IMR-90 (cell line): ENCODE measurements around the gene ITGAL. TPM values are rescaled to one million over a fixed set of nuclear protein-coding genes. Genes with fewer than 3 reads are reported as not detected.

Source experiments
- ATAC-seq: fragments of 200-7000 bp; cut with Tn5 transposase; 2 replicates; pipeline ENCODE4 v1.9.1; 2020; ENCODE audit warnings: low read depth, mild to moderate bottlenecking, moderate library complexity
- BruUV-seq: library from RNA; stranded (reverse); fragments of 400-500 nt; replicated peaks from 2 replicates; lab custom pipeline; 2021; lab: Mats Ljungman, UMichigan
- CTCF ChIA-PET: fragments of 300-600 bp; formaldehyde crosslinking; extraction: SDS; loops from one replicate; lab custom pipeline; 2021; ENCODE audit warnings: antibody characterized with exemption; lab: Yijun Ruan, JAX
- POLR2A ChIA-PET: fragments of 300-600 bp; sonication (Branson Sonifier 250); formaldehyde crosslinking; loops from one replicate; lab custom pipeline; 2022; ENCODE audit warnings: antibody characterized with exemption; ENCODE audit not compliant: unreplicated experiment; lab: Charles Lee
- DNase-seq: peaks from one replicate; pipeline ENCODE4 v3.0.0; 2013
- H2AFZ ChIP-seq: replicated peaks from 2 replicates; pipeline ENCODE3; 2013; ENCODE audit warnings: low read length, mild to moderate bottlenecking; ENCODE audit not compliant: poor library complexity
- H2AK5ac ChIP-seq: 2 replicates; pipeline ENCODE4 v1.6.1; 2013; ENCODE audit warnings: low read depth, low read length, inconsistent platforms
- H2AK9ac ChIP-seq: replicated peaks from 2 replicates; pipeline ENCODE3; 2013; ENCODE audit warnings: mild to moderate bottlenecking, low read depth, low read length, moderate library complexity; ENCODE audit not compliant: poor library complexity
- H2BK120ac ChIP-seq: 2 replicates; pipeline ENCODE4 v1.6.1; 2013; ENCODE audit warnings: low read depth, low read length, inconsistent platforms
- H2BK15ac ChIP-seq: 3 replicates; pipeline ENCODE4 v1.6.1; 2013; ENCODE audit warnings: low read depth, low read length, inconsistent platforms
- H2BK20ac ChIP-seq: 2 replicates; pipeline ENCODE4 v1.6.1; 2013; ENCODE audit warnings: low read depth, mild to moderate bottlenecking, inconsistent platforms, low read length, moderate library complexity
- H2BK5ac ChIP-seq: 2 replicates; pipeline ENCODE4 v1.6.1; 2013; ENCODE audit warnings: mild to moderate bottlenecking, low read depth, low read length, inconsistent platforms; ENCODE audit not compliant: poor library complexity, severe bottlenecking
- H3K14ac ChIP-seq: replicated peaks from 2 replicates; pipeline ENCODE4 v1.6.1; 2013; ENCODE audit warnings: low read depth, low read length, inconsistent platforms
- H3K18ac ChIP-seq: 2 replicates; pipeline ENCODE4 v1.6.1; 2013; ENCODE audit warnings: low read depth, low read length, control low read depth
- H3K23ac ChIP-seq: 2 replicates; pipeline ENCODE4 v1.6.1; 2013; ENCODE audit warnings: low read depth, low read length, inconsistent platforms
- H3K27ac ChIP-seq: 2 replicates; pipeline ENCODE4 v1.5.1; 2013; ENCODE audit warnings: mild to moderate bottlenecking, control low read depth, low read length; ENCODE audit not compliant: insufficient read depth
- H3K27me3 ChIP-seq: 2 replicates; pipeline ENCODE4 v1.6.1; 2013; ENCODE audit warnings: low read length; ENCODE audit not compliant: control insufficient read depth, insufficient read depth
- H3K36me3 ChIP-seq: 2 replicates; pipeline ENCODE4 v1.6.1; 2013; ENCODE audit warnings: low read length, mixed read lengths; ENCODE audit not compliant: control insufficient read depth, insufficient read depth
- H3K4ac ChIP-seq: 2 replicates; pipeline ENCODE4 v1.6.1; 2013; ENCODE audit warnings: low read depth, low read length, inconsistent platforms
- H3K4me1 ChIP-seq: 2 replicates; pipeline ENCODE4 v1.6.1; 2013; ENCODE audit warnings: low read length, mixed read lengths; ENCODE audit not compliant: control insufficient read depth, insufficient read depth
- H3K4me2 ChIP-seq: 2 replicates; pipeline ENCODE4 v1.6.1; 2013; ENCODE audit warnings: low read depth, mild to moderate bottlenecking, control low read depth, low read length, moderate library complexity
- H3K4me3 ChIP-seq: 2 replicates; pipeline ENCODE4 v1.5.1; 2013; ENCODE audit warnings: low read depth, mild to moderate bottlenecking, control low read depth, low read length, moderate library complexity; ENCODE audit not compliant: insufficient read depth
- H3K56ac ChIP-seq: 2 replicates; pipeline ENCODE4 v1.6.1; 2013; ENCODE audit warnings: low read length, inconsistent platforms; ENCODE audit not compliant: insufficient read depth; ENCODE audit errors: extremely low read depth
- H3K79me1 ChIP-seq, 2 experiments: 2 replicates each; pipeline ENCODE4 v1.6.1; 2013; ENCODE audit warnings: low read length in 2 of 2, inconsistent platforms in 1 of 2, low read depth in 1 of 2
- H3K9ac ChIP-seq: 2 replicates; pipeline ENCODE4 v1.6.1; 2013; ENCODE audit warnings: low read depth, low read length, control low read depth
- H3K9me1 ChIP-seq: 2 replicates; pipeline ENCODE4 v1.6.1; 2013; ENCODE audit warnings: low read length, inconsistent platforms; ENCODE audit not compliant: insufficient read depth
- H3K9me3 ChIP-seq: 2 replicates; pipeline ENCODE4 v1.6.1; 2013; ENCODE audit warnings: low read length; ENCODE audit not compliant: control insufficient read depth, insufficient read depth
- H4K20me1 ChIP-seq: 2 replicates; pipeline ENCODE4 v1.6.1; 2013; ENCODE audit warnings: low read length, inconsistent platforms; ENCODE audit not compliant: insufficient read depth
- H4K5ac ChIP-seq: 2 replicates; pipeline ENCODE4 v1.6.1; 2013; ENCODE audit warnings: mild to moderate bottlenecking, low read depth, low read length, control low read depth
- H4K8ac ChIP-seq, 2 experiments: 2 replicates each; pipeline ENCODE4 v1.6.1; 2013; ENCODE audit warnings: low read depth in 2 of 2, low read length in 2 of 2, control low read depth in 1 of 2, inconsistent platforms in 1 of 2
- H4K91ac ChIP-seq: 2 replicates; pipeline ENCODE4 v1.6.1; 2013; ENCODE audit warnings: low read depth, low read length, inconsistent platforms; ENCODE audit not compliant: insufficient read depth
- BHLHE40 ChIP-seq: fragments of 150-350 bp; IDR thresholded peaks from 2 replicates; pipeline ENCODE4 v1.6.1; 2016; ENCODE audit warnings: mild to moderate bottlenecking, low read depth, low read length
- CEBPB ChIP-seq: IDR thresholded peaks from 2 replicates; pipeline ENCODE4 v1.6.1; 2012; ENCODE audit warnings: low read depth, low read length, improper control_type of control experiment
- CHD1 ChIP-seq: IDR thresholded peaks from 2 replicates; pipeline ENCODE4 v1.6.1; 2012; ENCODE audit warnings: low read depth, low read length, improper control_type of control experiment
- MAFK ChIP-seq: IDR thresholded peaks from 2 replicates; pipeline ENCODE4 v1.6.1; 2012; ENCODE audit warnings: low read depth, low read length, improper control_type of control experiment
- MAZ ChIP-seq: IDR thresholded peaks from 2 replicates; pipeline ENCODE4 v1.6.1; 2012; ENCODE audit warnings: low read depth, mild to moderate bottlenecking, low read length, improper control_type of control experiment, moderate library complexity, borderline replicate concordance
- MXI1 ChIP-seq: IDR thresholded peaks from 2 replicates; pipeline ENCODE4 v1.6.1; 2012; ENCODE audit warnings: low read depth, mild to moderate bottlenecking, low read length, moderate library complexity, borderline replicate concordance
- NFE2L2 ChIP-seq: fragments of 150-350 bp; IDR thresholded peaks from 2 replicates; pipeline ENCODE4 v1.6.1; 2016; ENCODE audit warnings: low read depth, mild to moderate bottlenecking, low read length
- POLR2A ChIP-seq: IDR thresholded peaks from 2 replicates; pipeline ENCODE4 v1.6.1; 2012; ENCODE audit warnings: mild to moderate bottlenecking, low read depth, low read length
- RAD21 ChIP-seq: IDR thresholded peaks from 2 replicates; pipeline ENCODE4 v1.6.1; 2012; ENCODE audit warnings: low read length, improper control_type of control experiment
- RFX5 ChIP-seq: IDR thresholded peaks from 2 replicates; pipeline ENCODE4 v1.8.0; 2012; ENCODE audit warnings: low read depth, mild to moderate bottlenecking, low read length, moderate library complexity
- SMC3 ChIP-seq: fragments of 150-350 bp; IDR thresholded peaks from 2 replicates; pipeline ENCODE4 v1.6.1; 2016; ENCODE audit warnings: low read depth, mild to moderate bottlenecking, antibody characterized with exemption, low read length, moderate library complexity
- WGBS, 2 experiments: methylation state at CpG; one replicate each; pipeline versions ENCODE4 v1.1.5 to v1.1.7; 2013; ENCODE audit warnings: missing lambda C conversion rate in 2 of 2; ENCODE audit not compliant: insufficient read length in 1 of 2; ENCODE audit errors: extremely low coverage in 2 of 2; 5-methylcytosine and 5-hydroxymethylcytosine counted together
- dilution Hi-C: fragments of 300-500 bp; cut with HindIII; formaldehyde crosslinking; loops from one replicate; pipeline ENCODE4 v1.14.3; 2018; ENCODE audit warnings: low sequenced_read_pairs; ENCODE audit not compliant: unreplicated experiment
- in situ Hi-C: fragments of 300-500 bp; cut with MboI; formaldehyde crosslinking; loops from 3 replicates; pipeline ENCODE4 v1.14.3; 2019; ENCODE audit warnings: low sequenced_read_pairs, inconsistent platforms, mixed read lengths
- intact Hi-C: fragments of 100-400 bp; cut with micrococcal nuclease; formaldehyde crosslinking; loops from 2 replicates; pipeline ENCODE4 v1.10.0; 2022
- polyA plus RNA-seq, 3 experiments: library from polyadenylated mRNA; depleted of rRNA; stranded (reverse); fragments of >200 nt; gene quantifications; 2 replicates each; pipeline ENCODE4 v1.2.3, GENCODE V29; 2012; ENCODE audit warnings: low replicate concordance in 1 of 3
- total RNA-seq: library from RNA; depleted of rRNA; stranded (reverse); fragments of >200 nt; gene quantifications from 2 replicates; pipeline ENCODE4 v1.2.3, GENCODE V29; 2012
- TF ChIP-seq, protein P1 (sequence below): fragments of 150-350 bp; IDR thresholded peaks from 2 replicates; pipeline ENCODE4 v1.6.1; 2017; ENCODE audit warnings: mild to moderate bottlenecking, antibody characterized with exemption, low read length, low read depth
- TF ChIP-seq, protein P2 (sequence below): fragments of 150-350 bp; IDR thresholded peaks from 2 replicates; pipeline ENCODE4 v1.6.1; 2016; ENCODE audit warnings: low read depth, mild to moderate bottlenecking, low read length, moderate library complexity, borderline replicate concordance
- TF ChIP-seq, protein P3 (sequence below): conservative IDR thresholded peaks from 2 replicates; pipeline ENCODE4 v1.5.1; 2012; ENCODE audit warnings: mild to moderate bottlenecking, low read depth, low read length, improper control_type of control experiment

The ITGAL gene
- total and polyA plus RNA-seq, 2 of the 4 experiments (the other 2 are of a cell fraction): not detected

DNA sequence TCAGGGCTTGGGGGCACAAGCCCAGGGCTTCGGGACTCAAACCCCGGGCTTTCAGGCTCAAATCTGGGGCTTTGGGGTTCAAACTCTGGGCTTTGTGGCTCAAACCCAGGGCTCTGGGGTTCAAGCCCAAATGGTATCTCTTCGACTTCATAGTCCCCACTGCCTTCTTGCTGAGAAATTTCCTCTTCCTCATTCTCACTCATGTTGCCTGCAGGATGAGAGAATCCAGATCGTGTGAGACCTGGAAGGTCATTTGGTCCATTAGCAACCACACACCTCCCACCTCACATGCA lies 53.2 kb downstream of the ITGAL start:
- ATAC-seq: no peak
- Histone ChIP-seq H3K4me3 (peak overlapping the region; percentile 85), H3K9me3 (no peaks in the 10 kb centered on the region), H2BK120ac (no peak overlapping the region), H4K91ac (no peak overlapping the region), H4K20me1 (no peaks in the 10 kb centered on the region; the same call in 1 of the 2 replicates), H4K8ac (peak overlapping the region; percentile 71 to 88; a peak in 3 of 4 replicates), H3K79me1 (peaks cover 5 to 6% of the 10 kb centered on the region in 2 experiments; a peak in 3 of 4 replicates), H2AK5ac (peak overlapping the region; percentile 98), H3K9me1 (peaks cover 5% of the 10 kb centered on the region), H3K4me2 (peak overlapping the region; percentile 76), H3K4me1 (peaks cover 5% of the 10 kb centered on the region), H2BK20ac (no peak overlapping the region), H3K56ac (no peak overlapping the region), H2AFZ (peak overlapping the region; percentile 95), H3K36me3 (peaks cover 10% of the 10 kb centered on the region; the same call in 1 of the 2 replicates), H4K5ac (peak overlapping the region; percentile 59; the same call in 1 of the 2 replicates), H3K18ac (no peak overlapping the region), H3K14ac (peak overlapping the region; percentile 73; the same call in 1 of the 2 replicates), H2AK9ac (peak overlapping the region; percentile 96), H2BK5ac (no peak overlapping the region), H2BK15ac (no peak overlapping the region), H3K4ac (peak overlapping the region; percentile 84), H3K27me3 (no peaks in the 10 kb centered on the region), H3K23ac (peak overlapping the region; percentile 48; the same call in 1 of the 2 replicates), H3K9ac (peak overlapping the region; percentile 55), H3K27ac (peak overlapping the region; percentile 56)
- DNase-seq: no peak
- dilution Hi-C loops: no loop called here
- BruUV-seq: no TSS peak
- intact Hi-C loops: loop anchor here (2.0 kb wide), 3 partner anchors 77 to 133 kb away; partner anchors contain the start of genes FBRS and PRR14
- TF ChIP-seq NFE2L2 (no peak), POLR2A (no peak), BHLHE40 (no peak), MAFK (no peak), SMC3 (no peak), CHD1 (no peak), RFX5 (no peak), MAZ (no peak), CEBPB (no peak), RAD21 (no peak), MXI1 (no peak)
- TF ChIP-seq, protein P1, sequence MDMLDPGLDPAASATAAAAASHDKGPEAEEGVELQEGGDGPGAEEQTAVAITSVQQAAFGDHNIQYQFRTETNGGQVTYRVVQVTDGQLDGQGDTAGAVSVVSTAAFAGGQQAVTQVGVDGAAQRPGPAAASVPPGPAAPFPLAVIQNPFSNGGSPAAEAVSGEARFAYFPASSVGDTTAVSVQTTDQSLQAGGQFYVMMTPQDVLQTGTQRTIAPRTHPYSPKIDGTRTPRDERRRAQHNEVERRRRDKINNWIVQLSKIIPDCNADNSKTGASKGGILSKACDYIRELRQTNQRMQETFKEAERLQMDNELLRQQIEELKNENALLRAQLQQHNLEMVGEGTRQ: no peak
- TF ChIP-seq, protein P2, sequence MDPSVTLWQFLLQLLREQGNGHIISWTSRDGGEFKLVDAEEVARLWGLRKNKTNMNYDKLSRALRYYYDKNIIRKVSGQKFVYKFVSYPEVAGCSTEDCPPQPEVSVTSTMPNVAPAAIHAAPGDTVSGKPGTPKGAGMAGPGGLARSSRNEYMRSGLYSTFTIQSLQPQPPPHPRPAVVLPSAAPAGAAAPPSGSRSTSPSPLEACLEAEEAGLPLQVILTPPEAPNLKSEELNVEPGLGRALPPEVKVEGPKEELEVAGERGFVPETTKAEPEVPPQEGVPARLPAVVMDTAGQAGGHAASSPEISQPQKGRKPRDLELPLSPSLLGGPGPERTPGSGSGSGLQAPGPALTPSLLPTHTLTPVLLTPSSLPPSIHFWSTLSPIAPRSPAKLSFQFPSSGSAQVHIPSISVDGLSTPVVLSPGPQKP: no peak
- TF ChIP-seq, protein P3, sequence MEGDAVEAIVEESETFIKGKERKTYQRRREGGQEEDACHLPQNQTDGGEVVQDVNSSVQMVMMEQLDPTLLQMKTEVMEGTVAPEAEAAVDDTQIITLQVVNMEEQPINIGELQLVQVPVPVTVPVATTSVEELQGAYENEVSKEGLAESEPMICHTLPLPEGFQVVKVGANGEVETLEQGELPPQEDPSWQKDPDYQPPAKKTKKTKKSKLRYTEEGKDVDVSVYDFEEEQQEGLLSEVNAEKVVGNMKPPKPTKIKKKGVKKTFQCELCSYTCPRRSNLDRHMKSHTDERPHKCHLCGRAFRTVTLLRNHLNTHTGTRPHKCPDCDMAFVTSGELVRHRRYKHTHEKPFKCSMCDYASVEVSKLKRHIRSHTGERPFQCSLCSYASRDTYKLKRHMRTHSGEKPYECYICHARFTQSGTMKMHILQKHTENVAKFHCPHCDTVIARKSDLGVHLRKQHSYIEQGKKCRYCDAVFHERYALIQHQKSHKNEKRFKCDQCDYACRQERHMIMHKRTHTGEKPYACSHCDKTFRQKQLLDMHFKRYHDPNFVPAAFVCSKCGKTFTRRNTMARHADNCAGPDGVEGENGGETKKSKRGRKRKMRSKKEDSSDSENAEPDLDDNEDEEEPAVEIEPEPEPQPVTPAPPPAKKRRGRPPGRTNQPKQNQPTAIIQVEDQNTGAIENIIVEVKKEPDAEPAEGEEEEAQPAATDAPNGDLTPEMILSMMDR: no peak
- CTCF ChIA-PET: no interaction called here
- 74% methylated on average over 4 of the region's 4 CpGs; no CpG with 5 or more reads in 1 of the 2 experiments for whole genome bisulfite sequencing, 2 experiments
- in situ Hi-C loops: no loop called here
- POLR2A ChIA-PET: no interaction called here
